NCI-H774 (cell line): ENCODE data around the gene ZNF197.
"Not testable (repeated sequence)": the region's sequence is repeated elsewhere in the genome, so short reads cannot be mapped to it uniquely, and the experiment has no call there.

Experiments
- DNase-seq: peaks from one replicate; lab custom pipeline; 2025; lab: John Stamatoyannopoulos, UW

ZNF197 gene

GRCh38 chr3:44661189-44661588 is 36.4 kb downstream of the ZNF197 start:
- DNase-seq = no peak

GRCh38 chr3:44665173-44665572 is 40.3 kb downstream of the ZNF197 start:
- no peak for DNase-seq

- DNase-seq = no peak
Measured at GRCh38 chr3:44666346-44666745, 41.5 kb downstream of the ZNF197 start.

GRCh38 chr3:44669760-44670159 is 44.9 kb downstream of the ZNF197 start:
- DNase-seq = no peak

- not testable (repeated sequence) for DNase-seq
Measured at GRCh38 chr3:44673466-44673865, 48.6 kb downstream of the ZNF197 start.

GRCh38 chr3:44674211-44674610 is 49.4 kb downstream of the ZNF197 start:
- DNase-seq = no peak

GRCh38 chr3:44678480-44679116 is 53.8 kb downstream of the ZNF197 start:
- no peak for DNase-seq

- DNase-seq = no peak
Measured at GRCh38 chr3:44680921-44681455, 56.2 kb downstream of the ZNF197 start.

- DNase-seq = no peak
Measured at GRCh38 chr3:44682182-44682896, 57.5 kb downstream of the ZNF197 start.

- DNase-seq = peak; percentile 72
Measured at GRCh38 chr3:44685128-44685800, 60.4 kb downstream of the ZNF197 start.

- no peak for DNase-seq
Measured at GRCh38 chr3:44687898-44688297, 63.1 kb downstream of the ZNF197 start.
